IPS DF 6.9 (cell line): ENCODE results near the gene SLC12A3.

Source experiments
- DNase-seq: peaks from one replicate; pipeline ENCODE4 v3.0.0-alpha.2; 2013; ENCODE audit warnings: low read depth, low spot score
- H3K27ac ChIP-seq: one replicate; pipeline ENCODE4 v1.5.1; 2013; ENCODE audit warnings: low read length, control low read depth
- H3K27me3 ChIP-seq: 2 replicates; pipeline ENCODE4 v1.6.1; 2013; ENCODE audit warnings: mild to moderate bottlenecking, low read length; ENCODE audit not compliant: control insufficient read depth, insufficient read depth
- H3K36me3 ChIP-seq: 2 replicates; pipeline ENCODE4 v1.6.1; 2013; ENCODE audit warnings: low read length; ENCODE audit not compliant: control insufficient read depth, insufficient read depth
- H3K4me1 ChIP-seq: 2 replicates; pipeline ENCODE4 v1.6.1; 2013; ENCODE audit warnings: low read length; ENCODE audit not compliant: control insufficient read depth, insufficient read depth
- H3K4me3 ChIP-seq: 2 replicates; pipeline ENCODE4 v1.5.1; 2013; ENCODE audit warnings: mild to moderate bottlenecking, low read length
- H3K9me3 ChIP-seq: 2 replicates; pipeline ENCODE4 v1.6.1; 2013; ENCODE audit warnings: low read length, inconsistent platforms; ENCODE audit not compliant: control insufficient read depth, insufficient read depth
- WGBS: extraction: QIAGEN DNeasy Blood & Tissue Kit; methylation state at CpG from one replicate; pipeline ENCODE4 v1.1.7; 2013; ENCODE audit warnings: mixed read lengths, missing lambda C conversion rate; ENCODE audit not compliant: insufficient read length, insufficient coverage; 5-methylcytosine and 5-hydroxymethylcytosine counted together

The SLC12A3 gene

DNA sequence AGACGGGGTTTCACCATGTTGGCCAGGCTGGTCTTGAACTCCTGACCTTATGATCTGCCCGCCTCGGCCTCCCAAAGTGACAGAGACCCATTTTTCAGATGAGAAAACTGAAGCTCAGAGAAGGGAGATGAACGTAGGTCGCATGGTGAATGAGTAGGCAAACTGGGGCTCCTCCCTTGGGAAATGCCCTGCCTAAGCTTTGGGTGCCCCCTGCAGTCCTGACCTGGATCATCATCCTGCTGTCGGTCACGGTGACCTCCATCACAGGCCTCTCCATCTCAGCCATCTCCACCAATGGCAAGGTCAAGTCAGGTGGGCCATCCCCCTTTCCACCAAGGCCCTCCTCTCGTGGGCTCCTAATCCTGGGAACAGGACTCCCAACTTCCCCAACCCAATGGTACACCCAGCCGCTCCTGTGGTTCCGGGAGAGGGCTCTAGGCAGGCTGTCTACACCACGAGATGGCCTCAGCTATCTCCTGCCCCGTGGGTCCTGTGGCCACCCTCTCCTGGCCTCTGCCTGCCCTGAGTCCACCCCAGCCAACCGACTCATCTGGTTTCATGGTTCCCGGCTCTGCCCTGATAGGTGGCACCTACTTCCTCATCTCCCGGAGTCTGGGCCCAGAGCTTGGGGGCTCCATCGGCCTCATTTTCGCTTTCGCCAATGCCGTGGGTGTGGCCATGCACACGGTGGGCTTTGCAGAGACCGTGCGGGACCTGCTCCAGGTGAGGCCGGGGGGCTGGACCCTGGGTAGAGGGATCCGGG, 4.7 kb downstream of the SLC12A3 start:
- WGBS, result no CpG with 5 or more reads among the region's 24 CpGs
- H3K27me3 ChIP-seq, result no peaks in the 10 kb centered on the region
- H3K27ac ChIP-seq, result no peak overlapping the region
- DNase-seq, result peak; percentile 41
- H3K9me3 ChIP-seq, result no peaks in the 10 kb centered on the region
- no peak overlapping the region for H3K4me3 ChIP-seq
- no peaks in the 10 kb centered on the region for H3K36me3 ChIP-seq
- peaks cover 3% of the 10 kb centered on the region; the same call in 1 of the 2 replicates for H3K4me1 ChIP-seq

DNA sequence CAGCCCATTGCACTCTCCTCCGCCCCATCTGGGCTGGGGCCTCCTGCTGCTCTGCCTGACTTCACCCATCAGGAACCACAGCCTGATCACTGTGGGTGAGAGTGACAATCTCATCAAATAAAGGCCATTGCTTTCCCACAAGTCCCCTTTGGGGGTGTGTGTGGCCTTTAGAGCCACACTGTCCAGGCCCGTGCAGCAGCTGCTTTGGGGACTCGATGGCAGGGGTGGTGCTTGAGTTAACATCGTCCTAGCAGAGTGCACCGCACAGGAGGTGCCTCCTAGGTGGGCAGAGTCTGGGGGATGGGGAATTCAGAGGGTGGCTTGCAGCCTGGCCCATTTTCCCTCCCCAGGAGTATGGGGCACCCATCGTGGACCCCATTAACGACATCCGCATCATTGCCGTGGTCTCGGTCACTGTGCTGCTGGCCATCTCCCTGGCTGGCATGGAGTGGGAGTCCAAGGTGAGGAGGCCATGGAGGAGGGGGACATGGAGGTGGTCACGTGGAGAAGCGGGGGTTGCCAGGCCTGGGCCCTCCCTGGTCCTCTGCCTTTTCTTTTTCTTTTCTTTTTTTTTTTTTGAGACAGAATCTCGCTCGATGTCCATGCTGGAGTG, 5.4 kb downstream of the SLC12A3 start:
- H3K4me1 ChIP-seq, result peaks cover 3% of the 10 kb centered on the region; the same call in 1 of the 2 replicates
- no peaks in the 10 kb centered on the region for H3K9me3 ChIP-seq
- H3K27me3 ChIP-seq, result no peaks in the 10 kb centered on the region
- no CpG with 5 or more reads among the region's 14 CpGs for WGBS
- no peaks in the 10 kb centered on the region for H3K36me3 ChIP-seq
- no peak overlapping the region for H3K4me3 ChIP-seq
- no peak overlapping the region for H3K27ac ChIP-seq
- no peak for DNase-seq

DNA sequence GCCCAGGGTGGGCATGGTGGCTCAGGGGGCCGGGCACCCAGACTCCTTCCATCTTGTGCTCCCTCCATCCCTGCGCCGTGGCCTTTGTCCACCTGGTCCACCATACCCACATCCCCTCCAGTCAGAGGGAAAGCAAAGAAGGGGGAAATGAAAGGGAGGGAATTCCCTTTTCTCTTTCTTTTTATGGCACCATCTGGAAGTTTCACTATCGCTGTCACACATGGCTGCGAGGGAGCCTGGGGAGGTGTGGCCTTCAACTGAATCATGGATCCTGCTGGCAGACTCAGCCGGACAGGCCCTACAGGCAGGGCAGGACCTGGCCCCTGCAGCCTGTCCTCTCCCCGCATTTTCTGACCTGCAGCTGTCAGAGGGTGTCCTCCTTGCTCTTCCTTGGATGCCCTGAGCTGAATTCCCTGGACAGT, 6.2 kb downstream of the SLC12A3 start:
- no CpG with 5 or more reads among the region's 7 CpGs for WGBS
- Histone ChIP-seq H3K27ac (no peak overlapping the region), H3K4me3 (no peak overlapping the region), H3K27me3 (no peaks in the 10 kb centered on the region), H3K4me1 (peaks cover 3% of the 10 kb centered on the region; the same call in 1 of the 2 replicates), H3K36me3 (no peaks in the 10 kb centered on the region), H3K9me3 (no peaks in the 10 kb centered on the region)
- DNase-seq, result no peak

DNA sequence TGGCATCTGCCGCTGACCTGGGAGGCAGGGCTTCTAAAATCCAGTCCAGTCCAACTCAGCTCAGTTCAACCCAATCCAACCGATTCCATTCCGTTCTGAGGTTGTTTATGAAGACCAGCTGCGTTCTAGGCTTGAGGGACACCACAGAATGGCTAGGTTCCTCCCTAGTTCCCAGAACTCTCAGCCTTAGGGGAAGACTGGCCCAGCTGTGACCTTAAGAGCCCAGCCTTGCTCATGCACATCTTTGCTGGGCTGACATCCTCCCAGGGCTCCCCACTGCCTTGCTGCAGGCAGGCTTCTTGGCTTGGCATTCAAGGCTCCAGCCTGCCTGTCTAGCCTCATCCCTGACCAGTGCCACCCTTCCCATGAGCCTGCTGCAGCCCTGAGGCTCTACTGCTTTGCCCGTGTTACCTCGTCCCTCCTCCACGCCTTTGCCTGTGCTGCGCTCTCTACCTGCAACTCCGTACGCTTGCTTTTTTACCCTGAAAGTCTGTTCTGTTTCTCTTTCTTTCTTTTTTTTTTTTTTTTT, 7.9 kb downstream of the SLC12A3 start:
- no peak for DNase-seq
- Histone ChIP-seq H3K4me3 (no peak overlapping the region), H3K9me3 (no peaks in the 10 kb centered on the region), H3K36me3 (no peaks in the 10 kb centered on the region), H3K27me3 (no peaks in the 10 kb centered on the region), H3K27ac (no peak overlapping the region), H3K4me1 (no peaks in the 10 kb centered on the region)
- WGBS, result no CpG with 5 or more reads among the region's 10 CpGs

DNA sequence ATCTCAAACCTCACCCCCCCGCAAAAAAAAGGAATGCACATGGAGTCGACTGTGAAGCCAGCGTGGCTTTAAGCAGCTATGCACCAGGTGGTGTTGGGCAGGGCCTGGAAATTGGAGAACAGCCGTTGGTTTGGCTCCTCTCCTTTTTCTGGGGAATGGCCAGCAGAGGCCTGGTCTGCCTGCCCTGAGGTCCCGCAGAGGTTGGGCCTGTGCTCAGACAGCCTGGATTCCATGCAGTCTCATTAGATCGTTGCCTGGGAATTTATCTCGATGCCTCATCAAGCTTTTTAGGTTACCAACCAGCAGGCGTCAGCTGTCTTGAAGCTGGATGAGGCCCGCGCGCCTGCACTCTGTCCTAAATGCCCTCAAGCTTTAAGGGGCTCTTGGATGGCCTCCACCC, 9.8 kb downstream of the SLC12A3 start:
- no peaks in the 10 kb centered on the region for H3K4me1 ChIP-seq
- WGBS, result no CpG with 5 or more reads among the region's 11 CpGs
- H3K9me3 ChIP-seq, result no peaks in the 10 kb centered on the region
- no peak for DNase-seq
- no peaks in the 10 kb centered on the region for H3K36me3 ChIP-seq
- H3K27me3 ChIP-seq, result no peaks in the 10 kb centered on the region
- no peak overlapping the region for H3K4me3 ChIP-seq
- H3K27ac ChIP-seq, result no peak overlapping the region

DNA sequence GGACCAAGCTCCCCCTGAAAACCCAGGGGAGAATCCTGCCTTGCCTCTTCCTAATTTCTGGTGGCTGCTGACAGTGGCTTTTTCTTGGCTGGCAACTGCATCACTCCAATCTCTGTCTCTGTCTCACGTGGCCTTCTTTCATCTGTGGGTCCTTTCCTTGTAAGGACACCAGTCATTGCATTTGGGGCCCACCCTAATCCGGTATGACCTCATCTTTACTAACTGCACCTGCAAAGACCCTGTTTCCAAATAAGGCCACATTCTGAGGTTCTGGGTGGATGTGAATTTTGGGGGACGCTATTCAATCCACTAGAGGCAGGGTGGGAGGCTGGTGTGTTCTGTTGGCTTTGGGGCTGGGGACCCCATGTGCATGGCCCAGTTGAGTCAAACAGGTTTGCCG, 11.0 kb downstream of the SLC12A3 start:
- H3K36me3 ChIP-seq, result no peaks in the 10 kb centered on the region
- no CpG with 5 or more reads among the region's 4 CpGs for WGBS
- H3K4me1 ChIP-seq, result no peaks in the 10 kb centered on the region
- no peak overlapping the region for H3K27ac ChIP-seq
- no peak for DNase-seq
- H3K9me3 ChIP-seq, result no peaks in the 10 kb centered on the region
- H3K4me3 ChIP-seq, result no peak overlapping the region
- H3K27me3 ChIP-seq, result no peaks in the 10 kb centered on the region

DNA sequence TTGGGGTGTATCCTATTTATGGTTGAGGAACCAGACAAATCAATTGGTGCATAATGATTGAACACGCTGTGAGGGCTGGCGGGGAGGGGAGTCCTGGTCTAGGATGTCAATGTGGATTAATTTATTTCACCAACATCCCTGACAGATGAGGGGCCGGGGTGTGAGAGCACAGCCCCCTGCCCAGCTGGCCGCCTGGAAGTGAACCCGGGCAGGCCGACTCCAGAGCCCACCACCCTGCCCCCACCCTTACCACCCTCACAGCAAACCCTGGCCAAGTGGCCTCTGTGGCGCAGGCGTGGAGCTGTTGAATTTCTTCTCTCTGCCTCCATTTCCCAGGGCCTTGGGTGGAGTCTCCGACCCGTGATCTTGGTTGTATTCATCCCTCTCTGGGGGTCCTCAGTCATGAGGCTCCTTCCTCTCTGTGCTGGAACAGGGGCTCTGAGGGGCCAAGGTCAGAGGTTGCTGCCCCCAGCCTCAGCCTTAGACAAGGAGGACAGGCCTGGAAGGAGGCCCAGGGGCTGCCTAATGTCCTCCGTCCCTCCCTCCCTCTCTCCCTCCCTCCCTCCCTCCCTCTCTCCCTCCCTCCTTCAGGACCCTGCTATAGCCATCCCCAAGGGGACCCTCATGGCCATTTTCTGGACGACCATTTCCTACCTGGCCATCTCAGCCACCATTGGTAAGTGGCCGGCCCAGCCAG, 12.6 kb downstream of the SLC12A3 start:
- Histone ChIP-seq H3K36me3 (no peaks in the 10 kb centered on the region), H3K27ac (no peak overlapping the region), H3K4me1 (no peaks in the 10 kb centered on the region), H3K27me3 (no peaks in the 10 kb centered on the region), H3K9me3 (no peaks in the 10 kb centered on the region), H3K4me3 (no peak overlapping the region)
- WGBS, result no CpG with 5 or more reads among the region's 13 CpGs
- no peak for DNase-seq

DNA sequence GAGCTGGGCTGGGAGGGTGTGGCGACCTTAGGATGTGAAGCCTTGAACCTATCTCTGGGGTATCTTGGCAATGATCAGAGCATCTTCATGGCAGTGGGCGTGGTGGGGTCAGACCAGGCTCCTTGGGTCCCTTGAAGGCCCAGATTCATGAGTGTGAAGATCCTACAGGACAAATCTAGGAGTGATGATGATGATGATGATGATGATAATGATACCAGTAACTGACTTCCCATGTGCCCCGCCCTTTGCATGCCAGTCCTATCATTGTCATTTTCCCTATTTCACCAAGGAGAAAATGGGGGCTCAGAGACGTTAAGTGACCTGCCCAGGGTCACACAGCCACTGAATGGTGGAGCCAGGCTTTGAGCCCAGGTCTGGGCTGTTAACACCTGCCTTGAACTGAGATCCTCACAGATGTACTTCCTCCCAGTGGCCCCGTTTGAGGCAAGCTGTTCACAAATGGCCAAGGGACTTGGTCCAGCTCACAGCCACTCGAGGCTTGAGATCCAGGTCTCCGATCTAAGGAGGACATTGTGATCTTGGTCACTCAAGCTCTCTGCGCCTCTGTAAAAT, 13.4 kb downstream of the SLC12A3 start:
- no CpG with 5 or more reads among the region's 8 CpGs for WGBS
- no peaks in the 10 kb centered on the region for H3K27me3 ChIP-seq
- H3K27ac ChIP-seq, result no peak overlapping the region
- H3K36me3 ChIP-seq, result no peaks in the 10 kb centered on the region
- H3K4me1 ChIP-seq, result no peaks in the 10 kb centered on the region
- no peak for DNase-seq
- no peaks in the 10 kb centered on the region for H3K9me3 ChIP-seq
- H3K4me3 ChIP-seq, result no peak overlapping the region

DNA sequence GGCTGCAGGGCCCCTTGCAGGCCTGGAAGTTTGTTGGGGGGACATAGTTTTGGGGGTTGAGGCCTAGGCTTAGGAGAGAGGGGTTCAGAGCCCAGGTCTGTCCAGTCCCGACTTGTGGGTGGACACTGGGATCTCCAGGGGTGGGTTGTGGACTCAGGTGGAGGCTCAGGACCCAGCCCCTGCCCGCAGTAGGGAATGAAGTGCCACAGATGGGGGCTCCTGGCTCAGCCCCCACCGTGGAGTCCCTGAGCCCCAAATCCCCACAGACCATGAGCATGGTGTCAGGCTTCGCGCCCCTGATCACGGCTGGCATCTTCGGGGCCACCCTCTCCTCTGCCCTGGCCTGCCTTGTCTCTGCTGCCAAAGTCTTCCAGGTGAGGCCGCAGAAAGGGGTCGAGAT, 14.3 kb downstream of the SLC12A3 start:
- WGBS, result no CpG with 5 or more reads among the region's 9 CpGs
- Histone ChIP-seq H3K27me3 (no peaks in the 10 kb centered on the region), H3K9me3 (no peaks in the 10 kb centered on the region), H3K27ac (no peak overlapping the region), H3K36me3 (no peaks in the 10 kb centered on the region), H3K4me1 (no peaks in the 10 kb centered on the region), H3K4me3 (no peak overlapping the region)
- DNase-seq, result no peak

DNA sequence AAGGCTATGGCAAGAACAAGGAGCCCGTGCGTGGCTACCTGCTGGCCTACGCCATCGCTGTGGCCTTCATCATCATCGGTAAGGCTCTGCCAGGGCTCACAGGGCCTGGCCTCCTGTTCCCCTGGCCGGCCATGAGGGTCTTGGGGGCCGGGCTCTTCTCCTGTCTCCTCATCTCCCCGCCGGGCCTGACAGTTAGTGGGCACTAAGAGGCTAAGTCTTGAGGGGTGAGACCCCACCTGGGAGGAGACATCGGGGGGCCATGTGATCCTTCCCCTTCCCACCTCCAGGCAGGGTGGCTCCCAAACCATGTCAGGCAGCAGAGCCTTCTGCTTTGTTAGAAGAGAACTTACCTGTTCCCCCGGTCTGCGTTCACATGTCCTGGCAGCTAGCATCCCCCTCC, 15.2 kb downstream of the SLC12A3 start:
- Histone ChIP-seq H3K36me3 (no peaks in the 10 kb centered on the region), H3K27me3 (no peaks in the 10 kb centered on the region), H3K4me1 (no peaks in the 10 kb centered on the region), H3K9me3 (no peaks in the 10 kb centered on the region), H3K4me3 (no peak overlapping the region), H3K27ac (no peak overlapping the region)
- no peak for DNase-seq
- WGBS, result no CpG with 5 or more reads among the region's 12 CpGs
